Ishikawa (cell line): ENCODE measurements around the gene AGFG1.

Source experiments
- CEBPB ChIP-seq: IDR thresholded peaks from 2 replicates; pipeline ENCODE4 v1.6.1; 2012
- CREB1 ChIP-seq: IDR thresholded peaks from 2 replicates; pipeline ENCODE4 v1.6.1; 2012; ENCODE audit warnings: low read depth
- EGR1 ChIP-seq: IDR thresholded peaks from 2 replicates; pipeline ENCODE4 v1.6.1; 2012
- EP300 ChIP-seq: IDR thresholded peaks from 2 replicates; pipeline ENCODE4 v1.6.1; 2012; ENCODE audit warnings: borderline replicate concordance
- FOXM1 ChIP-seq: IDR thresholded peaks from 2 replicates; pipeline ENCODE4 v1.6.1; 2012; ENCODE audit warnings: low read depth, borderline replicate concordance
- NFIC ChIP-seq: IDR thresholded peaks from 2 replicates; pipeline ENCODE4 v1.6.1; 2012
- RAD21 ChIP-seq: IDR thresholded peaks from 2 replicates; pipeline ENCODE4 v1.6.1; 2012; ENCODE audit warnings: low read depth
- TAF1 ChIP-seq: IDR thresholded peaks from 2 replicates; pipeline ENCODE4 v1.6.1; 2012; ENCODE audit warnings: low read depth, mild to moderate bottlenecking
- TCF12 ChIP-seq: IDR thresholded peaks from 2 replicates; pipeline ENCODE4 v1.6.1; 2012; ENCODE audit warnings: low read depth
- TEAD4 ChIP-seq: IDR thresholded peaks from 2 replicates; pipeline ENCODE4 v1.6.1; 2012
- YY1 ChIP-seq: IDR thresholded peaks from 2 replicates; pipeline ENCODE4 v1.6.1; 2012; ENCODE audit warnings: low read depth
- ZBTB7A ChIP-seq: IDR thresholded peaks from 2 replicates; pipeline ENCODE4 v1.6.1; 2012; ENCODE audit warnings: low read depth
- TF ChIP-seq, protein P1 (sequence below): IDR thresholded peaks from 2 replicates; pipeline ENCODE4 v1.6.1; 2012; ENCODE audit warnings: low read depth, mild to moderate bottlenecking
- TF ChIP-seq, protein P2 (sequence below): IDR thresholded peaks from 2 replicates; pipeline ENCODE4 v1.6.1; 2012
- TF ChIP-seq, protein P3 (sequence below): IDR thresholded peaks from 2 replicates; pipeline ENCODE4 v1.6.1; 2012

The AGFG1 gene

DNA sequence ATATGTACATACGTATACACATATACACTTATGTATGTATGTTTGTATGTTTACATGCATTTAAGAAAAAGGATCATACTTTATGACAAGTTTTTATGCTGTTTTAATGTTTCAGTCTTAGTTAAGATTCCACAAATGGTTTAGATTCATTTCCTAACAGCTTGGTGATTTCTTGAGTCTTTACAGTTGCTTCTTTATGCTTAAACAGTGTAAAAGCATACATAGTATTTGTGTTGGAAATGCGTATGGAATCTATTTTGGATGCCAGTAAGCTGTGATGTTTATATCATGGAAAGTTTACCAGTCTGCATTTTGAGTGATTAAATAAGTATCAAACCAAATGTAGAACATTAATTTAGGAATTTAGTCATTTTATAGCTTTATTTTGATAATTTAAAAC is 55.4 kb downstream of the AGFG1 start:
- TF ChIP-seq, protein P1, sequence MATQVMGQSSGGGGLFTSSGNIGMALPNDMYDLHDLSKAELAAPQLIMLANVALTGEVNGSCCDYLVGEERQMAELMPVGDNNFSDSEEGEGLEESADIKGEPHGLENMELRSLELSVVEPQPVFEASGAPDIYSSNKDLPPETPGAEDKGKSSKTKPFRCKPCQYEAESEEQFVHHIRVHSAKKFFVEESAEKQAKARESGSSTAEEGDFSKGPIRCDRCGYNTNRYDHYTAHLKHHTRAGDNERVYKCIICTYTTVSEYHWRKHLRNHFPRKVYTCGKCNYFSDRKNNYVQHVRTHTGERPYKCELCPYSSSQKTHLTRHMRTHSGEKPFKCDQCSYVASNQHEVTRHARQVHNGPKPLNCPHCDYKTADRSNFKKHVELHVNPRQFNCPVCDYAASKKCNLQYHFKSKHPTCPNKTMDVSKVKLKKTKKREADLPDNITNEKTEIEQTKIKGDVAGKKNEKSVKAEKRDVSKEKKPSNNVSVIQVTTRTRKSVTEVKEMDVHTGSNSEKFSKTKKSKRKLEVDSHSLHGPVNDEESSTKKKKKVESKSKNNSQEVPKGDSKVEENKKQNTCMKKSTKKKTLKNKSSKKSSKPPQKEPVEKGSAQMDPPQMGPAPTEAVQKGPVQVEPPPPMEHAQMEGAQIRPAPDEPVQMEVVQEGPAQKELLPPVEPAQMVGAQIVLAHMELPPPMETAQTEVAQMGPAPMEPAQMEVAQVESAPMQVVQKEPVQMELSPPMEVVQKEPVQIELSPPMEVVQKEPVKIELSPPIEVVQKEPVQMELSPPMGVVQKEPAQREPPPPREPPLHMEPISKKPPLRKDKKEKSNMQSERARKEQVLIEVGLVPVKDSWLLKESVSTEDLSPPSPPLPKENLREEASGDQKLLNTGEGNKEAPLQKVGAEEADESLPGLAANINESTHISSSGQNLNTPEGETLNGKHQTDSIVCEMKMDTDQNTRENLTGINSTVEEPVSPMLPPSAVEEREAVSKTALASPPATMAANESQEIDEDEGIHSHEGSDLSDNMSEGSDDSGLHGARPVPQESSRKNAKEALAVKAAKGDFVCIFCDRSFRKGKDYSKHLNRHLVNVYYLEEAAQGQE = no peak
- TF ChIP-seq TAF1 = no peak
- no peak for TF ChIP-seq EGR1
- TF ChIP-seq NFIC = no peak
- no peak for TF ChIP-seq FOXM1
- TF ChIP-seq CEBPB = no peak
- TF ChIP-seq TCF12 = no peak
- TF ChIP-seq EP300 = no peak
- TF ChIP-seq, protein P2, sequence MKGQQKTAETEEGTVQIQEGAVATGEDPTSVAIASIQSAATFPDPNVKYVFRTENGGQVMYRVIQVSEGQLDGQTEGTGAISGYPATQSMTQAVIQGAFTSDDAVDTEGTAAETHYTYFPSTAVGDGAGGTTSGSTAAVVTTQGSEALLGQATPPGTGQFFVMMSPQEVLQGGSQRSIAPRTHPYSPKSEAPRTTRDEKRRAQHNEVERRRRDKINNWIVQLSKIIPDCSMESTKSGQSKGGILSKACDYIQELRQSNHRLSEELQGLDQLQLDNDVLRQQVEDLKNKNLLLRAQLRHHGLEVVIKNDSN = no peak
- TF ChIP-seq, protein P3, sequence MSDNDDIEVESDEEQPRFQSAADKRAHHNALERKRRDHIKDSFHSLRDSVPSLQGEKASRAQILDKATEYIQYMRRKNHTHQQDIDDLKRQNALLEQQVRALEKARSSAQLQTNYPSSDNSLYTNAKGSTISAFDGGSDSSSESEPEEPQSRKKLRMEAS = no peak
- no peak for TF ChIP-seq RAD21
- TF ChIP-seq TEAD4 = no peak
- no peak for TF ChIP-seq CREB1
- TF ChIP-seq ZBTB7A = no peak
- TF ChIP-seq YY1 = no peak

DNA sequence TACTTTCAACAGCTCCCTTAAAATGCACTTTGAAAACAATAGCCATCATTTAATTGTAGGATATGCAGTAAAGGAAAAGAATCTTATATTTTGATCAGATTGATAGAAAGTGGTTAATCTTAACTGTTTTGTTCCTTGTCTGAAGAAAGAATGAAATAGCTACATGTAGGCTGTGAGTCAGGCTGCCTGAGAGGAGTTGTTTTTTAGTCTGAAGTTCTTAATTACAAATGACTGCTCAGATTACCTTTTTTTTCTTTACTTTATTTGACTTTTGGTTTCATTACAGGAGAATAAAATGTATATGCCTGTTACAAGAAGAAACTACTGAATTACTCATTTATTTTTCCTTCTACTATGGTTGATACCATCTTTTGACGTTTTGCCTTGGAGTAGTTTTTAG is 56.8 kb downstream of the AGFG1 start:
- TF ChIP-seq TAF1 = no peak
- TF ChIP-seq FOXM1 = no peak
- TF ChIP-seq, protein P1 = no peak
- no peak for TF ChIP-seq TCF12
- TF ChIP-seq CREB1 = no peak
- no peak for TF ChIP-seq EP300
- TF ChIP-seq YY1 = no peak

DNA sequence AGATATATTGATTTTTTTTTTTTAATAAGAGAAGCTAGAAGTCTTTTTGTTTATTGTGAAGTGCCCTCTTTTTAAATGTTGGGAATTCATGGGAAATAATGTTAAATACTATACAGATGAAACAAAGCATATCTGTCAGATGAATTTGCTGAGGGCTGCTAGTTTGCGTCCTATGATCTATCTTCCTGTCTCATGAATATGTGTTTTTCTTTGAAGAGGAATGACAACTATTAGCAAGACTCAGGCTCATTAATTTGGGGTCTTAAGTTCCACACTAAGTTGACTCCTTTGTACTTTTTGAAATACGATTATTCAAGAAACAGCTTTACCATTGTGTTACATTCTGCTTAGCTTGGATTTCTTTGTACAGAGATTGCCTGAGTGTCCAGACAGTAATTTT is 57.9 kb downstream of the AGFG1 start:
- TF ChIP-seq, protein P2 = no peak
- TF ChIP-seq TCF12 = no peak
- TF ChIP-seq CREB1 = no peak
- no peak for TF ChIP-seq YY1
- TF ChIP-seq CEBPB = no peak
- TF ChIP-seq, protein P1 = no peak
- TF ChIP-seq ZBTB7A = no peak

DNA sequence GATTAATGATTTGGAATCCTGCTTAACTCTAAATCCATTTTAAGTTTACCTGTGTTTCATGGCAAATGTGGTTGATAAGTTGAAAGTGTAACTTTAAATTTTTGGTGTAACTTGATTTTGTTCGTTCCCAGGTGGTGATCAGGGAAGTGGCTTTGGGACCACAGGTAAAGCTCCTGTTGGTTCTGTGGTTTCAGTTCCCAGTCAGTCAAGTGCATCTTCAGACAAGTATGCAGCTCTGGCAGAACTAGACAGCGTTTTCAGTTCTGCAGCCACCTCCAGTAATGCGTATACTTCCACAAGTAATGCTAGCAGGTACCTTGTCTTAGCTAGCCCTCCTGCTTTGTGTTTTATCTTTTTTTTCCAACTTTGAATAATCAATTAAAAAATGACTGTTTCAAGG is 62.8 kb downstream of the AGFG1 start:
- TF ChIP-seq NFIC = no peak
- TF ChIP-seq YY1 = no peak
- TF ChIP-seq RAD21 = no peak
- TF ChIP-seq CEBPB = no peak
- TF ChIP-seq, protein P2 = no peak
- no peak for TF ChIP-seq TEAD4
- TF ChIP-seq, protein P3 = no peak
- TF ChIP-seq TAF1 = no peak
- no peak for TF ChIP-seq FOXM1
- no peak for TF ChIP-seq ZBTB7A
- no peak for TF ChIP-seq EGR1
- no peak for TF ChIP-seq CREB1
- TF ChIP-seq EP300 = no peak
- TF ChIP-seq, protein P1 = no peak
- no peak for TF ChIP-seq TCF12
